GM18909 (cell line): Measurements from ENCODE around the gene ANKRD30B.
"Not testable (repeated sequence)": the region's sequence is repeated elsewhere in the genome, so short reads cannot be mapped to it uniquely, and the experiment has no call there.

Experiments
- ATAC-seq: cut with Tn5 transposase; IDR thresholded peaks from one replicate; pipeline ENCODE4 v1.9.1; 2021; ENCODE audit warnings: mild to moderate bottlenecking; ENCODE audit not compliant: unreplicated experiment, poor library complexity

Gene ANKRD30B

GRCh38 chr18:14747513-14748474, at the start of gene ANKRD30B:
TSS of gene ANKRD30B (plus strand) at chr18:14748172. CDS start at chr18:14748420, 248 bp downstream.
- no peak for ATAC-seq

DNA sequence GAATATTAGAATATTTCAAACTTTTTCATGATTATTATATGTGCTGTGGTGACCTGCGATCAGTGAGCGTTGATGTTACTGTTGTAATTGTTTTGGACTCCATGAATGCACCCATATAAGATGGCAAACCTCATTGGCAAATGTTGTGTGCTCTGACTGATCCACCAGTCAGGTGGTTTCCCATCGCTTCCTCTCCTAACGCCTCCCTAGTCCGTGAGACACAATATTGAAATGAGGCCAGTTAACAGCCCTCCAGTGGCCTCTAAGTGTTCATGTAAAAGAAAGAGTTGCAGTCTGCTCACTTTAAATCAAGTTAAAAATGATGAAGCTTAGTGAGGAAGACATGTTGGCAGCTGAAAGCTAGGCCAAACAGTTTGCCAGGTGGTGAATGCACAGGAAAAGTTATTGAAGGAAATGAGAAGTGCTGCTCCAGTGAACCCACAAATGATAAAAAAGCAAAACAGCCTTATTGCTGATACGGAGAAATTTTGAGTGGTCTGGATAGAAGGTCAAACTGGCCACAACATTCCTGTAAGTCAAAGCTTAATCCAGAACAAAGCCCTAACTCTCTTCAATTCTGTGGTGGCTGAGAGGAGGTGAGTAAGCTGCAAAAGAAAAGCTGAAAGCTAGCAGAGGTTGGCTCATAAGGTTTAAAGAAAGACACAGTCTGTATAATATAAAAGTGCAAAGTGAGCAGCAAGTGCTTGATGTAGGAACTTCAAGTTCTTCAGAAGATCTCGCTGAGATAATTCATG, 46.5 kb upstream of the ANKRD30B start:
- ATAC-seq, result not testable (repeated sequence)

- ATAC-seq, result not testable (repeated sequence)
Observed at GRCh38 chr18:14709761-14710160, 38.2 kb upstream of the ANKRD30B start.

- ATAC-seq, result not testable (repeated sequence)
Observed at GRCh38 chr18:14721569-14721968, 26.4 kb upstream of the ANKRD30B start.

GRCh38 chr18:14739056-14739455, 8.9 kb upstream of the ANKRD30B start:
- ATAC-seq, result not testable (repeated sequence)

DNA sequence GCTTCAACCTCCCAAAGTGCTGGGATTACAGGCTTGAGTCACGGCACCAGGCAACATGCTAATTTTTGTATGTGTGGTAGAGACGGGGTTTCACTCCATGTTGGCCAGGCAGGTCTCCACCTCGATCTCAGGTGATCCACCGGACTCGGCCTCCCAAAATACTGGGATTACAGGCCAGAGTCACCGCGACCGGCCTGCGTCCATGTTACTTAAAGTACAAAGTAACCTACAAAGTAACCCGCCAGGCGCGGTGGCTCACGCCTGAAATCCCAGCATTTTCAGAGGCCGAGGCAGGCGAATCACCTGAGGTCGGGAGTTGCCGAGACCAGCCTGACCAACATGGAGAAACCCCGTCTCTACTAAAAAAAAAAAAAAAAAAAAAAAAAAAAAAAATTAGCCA, 1.1 kb upstream of the ANKRD30B start:
- no peak for ATAC-seq

- ATAC-seq, result no peak
Observed at GRCh38 chr18:14748496-14748895, 524 bp downstream of the ANKRD30B start.

GRCh38 chr18:14763566-14763965, 15.6 kb downstream of the ANKRD30B start:
- ATAC-seq, result not testable (repeated sequence)

GRCh38 chr18:14767474-14767873, 19.5 kb downstream of the ANKRD30B start:
- ATAC-seq, result no peak

- ATAC-seq, result no peak
Observed at GRCh38 chr18:14768241-14768640, 20.3 kb downstream of the ANKRD30B start.

- ATAC-seq, result no peak
Observed at GRCh38 chr18:14769381-14769780, 21.4 kb downstream of the ANKRD30B start.

DNA sequence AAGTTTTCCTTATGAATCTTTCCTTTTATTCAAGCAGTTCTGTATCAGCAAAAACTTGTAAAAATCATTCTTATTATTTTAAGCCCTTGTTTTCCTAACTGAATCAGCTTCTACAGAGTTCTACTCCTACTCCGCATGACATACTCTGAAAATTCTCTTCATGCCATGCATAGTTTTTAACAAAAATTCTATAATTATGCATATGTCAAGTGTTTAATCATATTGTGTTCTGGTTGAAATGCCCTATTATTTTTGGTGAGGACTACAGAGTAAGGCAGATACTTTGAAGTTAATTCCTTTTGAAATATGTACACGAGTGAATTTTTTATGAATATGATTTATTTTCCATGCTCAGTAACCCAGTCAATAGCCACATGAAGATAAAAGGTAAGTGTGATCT, 28.8 kb downstream of the ANKRD30B start:
- no peak for ATAC-seq

GRCh38 chr18:14781671-14782070, 33.7 kb downstream of the ANKRD30B start:
- ATAC-seq, result no peak

GRCh38 chr18:14784133-14784532, 36.2 kb downstream of the ANKRD30B start:
- ATAC-seq, result no peak

- not testable (repeated sequence) for ATAC-seq
Observed at GRCh38 chr18:14796876-14797275, 48.9 kb downstream of the ANKRD30B start.

DNA sequence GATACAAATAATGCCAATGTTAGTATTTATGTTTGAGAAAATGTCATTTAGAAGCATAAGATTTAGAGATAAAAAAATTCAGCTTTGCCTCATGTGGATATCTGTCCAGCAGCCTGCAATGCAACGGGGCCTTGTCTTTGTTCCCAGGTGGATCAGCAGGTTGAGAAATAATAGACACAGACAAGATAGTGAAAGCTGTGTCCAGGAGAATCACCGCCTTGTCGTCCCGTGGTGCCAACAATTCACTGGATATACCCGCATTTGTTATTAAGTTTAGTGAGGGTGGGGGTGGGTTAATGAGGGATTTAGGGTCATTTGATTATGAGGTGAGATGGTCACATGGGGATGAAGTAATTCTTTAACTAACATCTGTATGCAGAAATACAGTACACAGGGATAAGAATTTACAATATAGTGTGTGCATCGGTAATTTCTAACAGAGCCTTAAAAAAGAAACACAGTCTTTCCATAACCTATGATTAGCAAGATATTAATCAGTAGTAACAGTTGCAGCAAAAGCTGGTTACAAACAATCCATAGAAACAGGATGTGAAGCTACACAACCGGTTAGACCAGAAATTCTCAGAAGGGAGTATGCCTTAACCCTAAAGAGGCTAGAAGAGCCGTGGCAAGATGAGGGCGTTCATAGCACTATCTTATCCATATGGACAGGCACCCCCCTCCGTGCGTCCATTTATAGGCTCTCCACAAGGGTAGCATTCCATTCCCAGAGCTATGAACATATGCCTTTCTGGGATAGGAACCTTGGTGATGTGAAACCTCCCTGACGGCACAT, 50.2 kb downstream of the ANKRD30B start:
- not testable (repeated sequence) for ATAC-seq

DNA sequence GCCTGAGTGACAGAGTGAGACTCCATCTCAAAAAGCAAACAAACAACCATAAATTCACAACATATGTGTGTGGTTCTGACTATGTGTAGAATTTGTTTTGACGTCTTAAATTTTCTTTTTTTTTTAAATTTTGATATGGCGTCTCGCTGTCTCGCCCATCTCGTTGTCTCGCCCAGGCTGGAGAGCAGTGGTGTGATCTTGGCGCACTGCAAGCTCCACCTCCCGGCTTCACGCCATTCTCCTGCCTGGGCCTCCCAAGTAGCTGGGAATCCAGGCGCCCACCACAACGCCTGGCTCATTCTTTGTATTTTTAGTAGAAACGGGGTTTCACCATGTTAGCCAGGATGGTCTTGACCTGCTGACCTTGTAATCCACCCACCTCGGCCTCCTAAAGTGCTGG, 63.1 kb downstream of the ANKRD30B start:
- not testable (repeated sequence) for ATAC-seq

GRCh38 chr18:14826972-14827632, 79.1 kb downstream of the ANKRD30B start:
- not testable (repeated sequence) for ATAC-seq

DNA sequence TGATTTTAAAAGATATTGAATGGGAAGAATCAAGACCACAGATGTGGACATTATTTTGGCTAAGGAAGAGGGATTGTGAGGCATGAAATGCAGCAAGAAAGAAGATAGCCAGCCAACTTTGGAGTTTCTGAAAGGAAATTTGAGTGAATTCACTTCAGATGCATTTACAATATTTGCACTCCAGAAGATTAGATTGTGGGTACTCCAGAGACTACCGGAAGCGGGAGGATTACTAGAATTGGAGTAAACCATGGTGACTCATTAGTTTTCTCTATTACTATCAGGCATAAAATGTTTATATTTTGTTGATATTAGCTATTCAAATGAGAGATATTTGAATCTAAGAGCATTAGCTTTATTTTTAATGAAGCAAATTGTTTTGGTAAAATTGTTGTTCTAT, 93.6 kb downstream of the ANKRD30B start:
- not testable (repeated sequence) for ATAC-seq

DNA sequence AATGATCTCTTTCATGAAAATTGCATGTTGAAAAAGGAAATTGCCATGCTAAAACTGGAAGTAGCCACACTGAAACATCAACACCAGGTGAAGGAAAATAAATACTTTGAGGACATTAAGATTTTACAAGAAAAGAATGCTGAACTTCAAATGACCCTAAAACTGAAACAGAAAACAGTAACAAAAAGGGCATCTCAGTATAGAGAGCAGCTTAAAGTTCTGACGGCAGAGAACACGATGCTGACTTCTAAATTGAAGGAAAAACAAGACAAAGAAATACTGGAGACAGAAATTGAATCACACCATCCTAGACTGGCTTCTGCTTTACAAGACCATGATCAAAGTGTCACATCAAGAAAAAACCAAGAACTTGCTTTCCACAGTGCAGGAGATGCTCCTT, 103.6 kb downstream of the ANKRD30B start:
- ATAC-seq, result not testable (repeated sequence)
